ENCODE measurements around the gene C1RL.

C1RL gene

GRCh38 chr12:7092229-7092985 is 16.6 kb downstream of the C1RL start, which contains the start of gene C1R:
C1R (minus strand) TSS chr12:7092445; CDS start chr12:7092388, 57 bp downstream.
- DNase-seq (ENCODE audit: low spot score) = peak; percentile 67

- DNase-seq (ENCODE audit: low spot score) = no peak
Measured at GRCh38 chr12:7091660-7092228, 17.3 kb downstream of the C1RL start.

- DNase-seq (ENCODE audit: low spot score) = no peak
Measured at GRCh38 chr12:7091171-7091570, 17.8 kb downstream of the C1RL start.

- DNase-seq (ENCODE audit: low spot score) = peak; percentile 20
Measured at GRCh38 chr12:7090222-7090998, 18.6 kb downstream of the C1RL start.

GRCh38 chr12:7089196-7089871 is 19.7 kb downstream of the C1RL start:
- no peak for DNase-seq (ENCODE audit: low spot score)

GRCh38 chr12:7083125-7083524 is 25.9 kb downstream of the C1RL start:
- DNase-seq (ENCODE audit: low spot score) = no peak

- no peak for DNase-seq (ENCODE audit: low spot score)
Measured at GRCh38 chr12:7081037-7081436, 28.0 kb downstream of the C1RL start.

GRCh38 chr12:7079826-7080125 is 29.2 kb downstream of the C1RL start:
- peak; percentile 49 for DNase-seq (ENCODE audit: low spot score)

GRCh38 chr12:7078163-7078562 is 30.9 kb downstream of the C1RL start:
- no peak for DNase-seq (ENCODE audit: low spot score)

GRCh38 chr12:7076493-7076892 is 32.5 kb downstream of the C1RL start:
- DNase-seq (ENCODE audit: low spot score) = no peak

- DNase-seq (ENCODE audit: low spot score) = no peak
Measured at GRCh38 chr12:7075939-7076338, 33.1 kb downstream of the C1RL start.

GRCh38 chr12:7075518-7075917 is 33.5 kb downstream of the C1RL start:
- no peak for DNase-seq (ENCODE audit: low spot score)

- DNase-seq (ENCODE audit: low spot score) = no peak
Measured at GRCh38 chr12:7073946-7074345, 35.1 kb downstream of the C1RL start.

- DNase-seq (ENCODE audit: low spot score) = no peak
Measured at GRCh38 chr12:7072554-7072953, 36.5 kb downstream of the C1RL start.

- DNase-seq (ENCODE audit: low spot score) = no peak
Measured at GRCh38 chr12:7072035-7072434, 37.0 kb downstream of the C1RL start.

- no peak for DNase-seq (ENCODE audit: low spot score)
Measured at GRCh38 chr12:7069386-7069785, 39.6 kb downstream of the C1RL start.

- DNase-seq (ENCODE audit: low spot score) = no peak
Measured at GRCh38 chr12:7068994-7069346, 40.0 kb downstream of the C1RL start.

GRCh38 chr12:7068240-7068993 is 40.6 kb downstream of the C1RL start:
- peak; percentile 39 for DNase-seq (ENCODE audit: low spot score)

- no peak for DNase-seq (ENCODE audit: low spot score)
Measured at GRCh38 chr12:7067096-7067495, 41.9 kb downstream of the C1RL start.

GRCh38 chr12:7066596-7066995 is 42.4 kb downstream of the C1RL start:
- DNase-seq (ENCODE audit: low spot score) = no peak

- DNase-seq (ENCODE audit: low spot score) = no peak
Measured at GRCh38 chr12:7065073-7065623, 43.9 kb downstream of the C1RL start.

GRCh38 chr12:7064516-7064915 is 44.5 kb downstream of the C1RL start:
- DNase-seq (ENCODE audit: low spot score) = no peak
